AG09309 (cell line): ENCODE results near the gene ABHD2.

Experiments
- DNase-seq: peaks from one replicate; pipeline ENCODE4 v3.0.0-alpha.2; 2010; ENCODE audit warnings: low read depth
- H3K4me3 ChIP-seq: 2 replicates; pipeline ENCODE4 v1.5.1; 2011; ENCODE audit warnings: mild to moderate bottlenecking, low read depth, low read length, moderate library complexity; ENCODE audit not compliant: control insufficient read depth
- TF ChIP-seq, protein P1 (sequence below): IDR thresholded peaks from 2 replicates; pipeline ENCODE4 v1.5.1; 2011; ENCODE audit warnings: mild to moderate bottlenecking, low read depth, low read length, inconsistent platforms; ENCODE audit not compliant: insufficient read depth, control insufficient read depth; ENCODE audit errors: missing control alignments

Gene ABHD2

DNA sequence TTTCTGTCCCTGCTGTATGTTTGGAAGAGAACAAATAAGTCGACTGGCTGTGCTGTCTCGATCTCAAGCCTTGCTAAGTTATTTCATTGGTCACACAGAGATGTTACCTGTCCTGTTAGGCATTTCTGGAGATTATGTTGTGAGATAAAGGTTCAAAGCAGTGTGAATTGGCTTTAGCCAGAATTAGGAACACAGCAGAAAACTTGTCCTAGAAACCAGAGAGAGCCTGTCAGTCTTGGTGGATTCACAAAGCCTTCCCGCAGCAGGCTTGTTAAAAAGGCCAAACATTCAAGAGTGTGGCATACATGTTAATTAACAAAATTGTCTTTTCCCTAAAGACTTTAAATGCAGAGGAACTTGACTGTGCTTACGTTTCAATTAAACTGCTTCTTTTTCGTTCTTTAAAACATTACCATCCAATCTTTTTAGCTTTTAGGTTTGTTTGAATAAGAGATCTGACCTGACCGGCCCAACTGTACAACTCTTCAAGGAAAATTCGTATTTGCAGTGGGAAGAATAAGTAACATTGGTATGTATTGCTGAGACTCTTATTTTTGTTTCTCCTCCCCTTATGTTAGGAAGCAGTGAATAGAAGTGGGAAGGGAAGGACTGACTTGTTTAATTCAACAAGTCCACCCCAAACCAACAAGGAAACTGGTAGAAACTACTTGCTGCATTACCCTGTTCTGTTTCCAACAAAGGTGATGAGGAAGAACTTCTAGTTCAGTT lies 25.2 kb downstream of the ABHD2 start:
- TF ChIP-seq, protein P1, sequence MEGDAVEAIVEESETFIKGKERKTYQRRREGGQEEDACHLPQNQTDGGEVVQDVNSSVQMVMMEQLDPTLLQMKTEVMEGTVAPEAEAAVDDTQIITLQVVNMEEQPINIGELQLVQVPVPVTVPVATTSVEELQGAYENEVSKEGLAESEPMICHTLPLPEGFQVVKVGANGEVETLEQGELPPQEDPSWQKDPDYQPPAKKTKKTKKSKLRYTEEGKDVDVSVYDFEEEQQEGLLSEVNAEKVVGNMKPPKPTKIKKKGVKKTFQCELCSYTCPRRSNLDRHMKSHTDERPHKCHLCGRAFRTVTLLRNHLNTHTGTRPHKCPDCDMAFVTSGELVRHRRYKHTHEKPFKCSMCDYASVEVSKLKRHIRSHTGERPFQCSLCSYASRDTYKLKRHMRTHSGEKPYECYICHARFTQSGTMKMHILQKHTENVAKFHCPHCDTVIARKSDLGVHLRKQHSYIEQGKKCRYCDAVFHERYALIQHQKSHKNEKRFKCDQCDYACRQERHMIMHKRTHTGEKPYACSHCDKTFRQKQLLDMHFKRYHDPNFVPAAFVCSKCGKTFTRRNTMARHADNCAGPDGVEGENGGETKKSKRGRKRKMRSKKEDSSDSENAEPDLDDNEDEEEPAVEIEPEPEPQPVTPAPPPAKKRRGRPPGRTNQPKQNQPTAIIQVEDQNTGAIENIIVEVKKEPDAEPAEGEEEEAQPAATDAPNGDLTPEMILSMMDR: no peak
- H3K4me3 ChIP-seq: no peak overlapping the region
- no peak for DNase-seq

DNA sequence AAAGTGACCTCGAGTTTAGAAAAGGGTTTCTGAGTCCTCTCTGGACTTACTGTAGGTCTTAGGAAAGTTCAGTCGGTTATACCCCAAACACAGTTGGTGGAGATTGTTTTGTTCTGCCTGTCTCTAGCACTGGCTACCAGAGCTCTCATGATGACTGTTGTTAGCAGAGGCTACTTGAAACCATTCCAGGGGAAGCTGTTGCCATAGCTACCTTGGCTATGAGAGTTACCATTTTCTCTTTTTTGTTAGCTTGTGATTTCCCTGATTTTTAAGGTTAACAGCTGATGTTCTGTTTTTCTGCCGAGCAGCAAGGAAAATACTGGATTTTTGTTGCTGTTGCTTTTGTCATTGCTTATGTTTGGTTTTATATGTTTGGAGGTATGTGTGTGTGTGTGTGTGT lies 26.7 kb downstream of the ABHD2 start:
- TF ChIP-seq, protein P1: no peak
- DNase-seq: no peak
- no peak overlapping the region for H3K4me3 ChIP-seq

DNA sequence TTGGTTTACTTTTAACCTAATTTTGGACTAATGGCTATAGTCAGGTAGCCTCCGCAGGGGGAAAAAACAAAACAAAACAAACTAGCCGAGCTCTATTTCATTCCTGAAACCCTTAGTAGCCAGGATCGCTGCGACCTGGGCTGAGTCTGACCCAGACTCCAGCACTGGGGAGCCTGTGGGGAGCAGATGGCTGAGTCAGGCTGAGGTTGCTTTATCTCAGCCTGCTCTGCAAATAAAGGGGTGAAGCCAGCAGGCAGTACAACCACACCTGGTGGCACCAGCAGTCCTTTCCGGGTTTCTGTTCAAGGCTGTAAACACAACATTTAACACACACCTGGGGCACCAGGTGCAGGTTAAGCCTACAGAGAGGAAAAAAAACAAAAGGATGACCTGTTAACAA lies 27.3 kb downstream of the ABHD2 start:
- TF ChIP-seq, protein P1: no peak
- no peak for DNase-seq
- H3K4me3 ChIP-seq: no peak overlapping the region

DNA sequence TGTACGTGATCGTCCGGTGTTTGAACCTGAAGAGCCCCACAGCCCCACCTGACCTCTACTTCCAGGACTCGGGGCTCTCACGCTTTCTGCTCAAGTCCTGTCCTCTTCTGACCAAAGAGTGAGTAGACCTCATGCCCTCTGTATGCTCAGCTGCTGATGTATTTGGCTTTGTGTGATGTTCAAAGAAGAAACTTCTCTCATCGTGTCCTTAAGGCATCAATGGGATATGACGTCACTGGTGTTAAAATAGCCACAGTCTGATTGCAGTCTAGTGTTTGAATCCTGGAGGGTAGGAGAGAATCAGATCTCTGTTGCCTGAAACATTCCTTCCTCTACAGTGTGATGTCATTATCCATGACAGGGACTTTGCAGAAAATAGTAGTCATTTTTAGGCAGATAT lies 28.1 kb downstream of the ABHD2 start:
- H3K4me3 ChIP-seq: no peak overlapping the region
- TF ChIP-seq, protein P1: no peak
- no peak for DNase-seq

DNA sequence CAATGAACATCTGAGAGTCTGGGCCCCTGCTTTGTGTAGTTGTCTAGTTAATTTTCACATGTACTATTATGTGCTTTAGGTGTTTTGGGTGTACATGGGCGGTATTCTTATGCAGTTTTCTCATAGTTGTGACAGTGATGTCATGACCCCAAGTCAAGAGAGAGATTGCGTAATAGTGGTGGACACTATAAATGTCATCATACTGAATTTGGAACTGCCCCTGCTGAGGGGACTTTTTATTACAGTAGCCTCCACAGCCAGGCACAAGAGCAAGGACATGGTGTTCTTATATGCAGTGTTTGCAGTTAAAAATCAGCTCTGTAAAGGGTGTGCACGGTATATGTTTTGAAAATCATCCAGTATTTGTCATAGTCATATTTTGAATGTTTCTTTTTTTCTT lies 29.5 kb downstream of the ABHD2 start:
- H3K4me3 ChIP-seq: no peak overlapping the region
- DNase-seq: no peak
- TF ChIP-seq, protein P1: no peak

DNA sequence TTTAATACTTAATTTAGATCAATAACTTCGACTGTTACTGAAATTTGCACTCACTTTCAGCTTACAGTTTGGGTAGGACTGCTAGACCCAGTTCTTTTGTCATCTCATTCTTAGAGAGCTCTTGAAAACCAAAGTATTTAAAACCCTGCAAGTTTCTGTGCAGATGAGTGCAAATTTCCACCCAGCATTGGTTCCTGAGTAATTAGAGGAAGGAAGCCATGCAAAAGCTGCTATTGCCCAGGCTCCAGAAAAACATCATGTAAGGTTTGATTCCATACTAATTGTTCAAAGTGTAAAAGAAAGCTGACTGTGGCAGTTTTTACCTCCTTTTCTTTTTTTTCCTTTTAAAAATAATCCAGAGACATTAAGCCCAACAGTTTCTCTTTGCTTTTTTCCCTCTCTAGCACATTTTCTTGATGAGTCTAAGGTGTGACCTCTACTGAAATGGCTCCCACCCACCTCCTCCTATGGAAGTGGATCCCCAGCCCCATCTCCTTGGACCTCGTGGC lies 30.3 kb downstream of the ABHD2 start:
- no peak overlapping the region for H3K4me3 ChIP-seq
- DNase-seq: no peak
- TF ChIP-seq, protein P1: no peak
